ENCODE measurements around the gene KCNH5.

Gene KCNH5

GRCh38 chr14:63032641-63033040, 12.6 kb downstream of the KCNH5 start:
- Histone ChIP-seq H3K4me1 (ENCODE audit: control insufficient read depth in 1 of 2, insufficient read depth in 2 of 2, low read length in 2 of 2) (no peaks in the 10 kb centered on the region), H2AK5ac (ENCODE audit: low read length) (no peak overlapping the region), H2BK12ac (ENCODE audit: low read length) (no peak overlapping the region), H2BK120ac (ENCODE audit: insufficient read depth, low read length, poor library complexity) (no peak overlapping the region), H3K9me3 (ENCODE audit: insufficient read depth, low read depth, low read length) (no peaks in the 10 kb centered on the region), H4K12ac (ENCODE audit: low read depth, low read length) (no peak overlapping the region), H3K9ac (ENCODE audit: low read length) (no peak overlapping the region), H3K79me1 (ENCODE audit: low read length) (no peaks in the 10 kb centered on the region), H3K79me2 (ENCODE audit: control insufficient read depth, insufficient read depth, low read length, poor library complexity) (no peaks in the 10 kb centered on the region), H3K18ac (ENCODE audit: low read length) (no peak overlapping the region), H3K4me3 (ENCODE audit: low read depth, low read length) (no peak overlapping the region), H3K14ac (ENCODE audit: low read length) (no peak overlapping the region), H3K4me2 (ENCODE audit: low read length) (no peak overlapping the region), H4K91ac (ENCODE audit: low read depth, low read length) (no peak overlapping the region), H2BK5ac (ENCODE audit: low read depth, low read length, poor library complexity) (no peak overlapping the region), H3K36me3 (ENCODE audit: control insufficient read depth in 1 of 2, insufficient read depth in 2 of 2, low read length in 2 of 2) (no peaks in the 10 kb centered on the region), H3K4ac (ENCODE audit: low read depth, low read length) (no peak overlapping the region), H2AFZ (ENCODE audit: insufficient read depth, low read length, poor library complexity) (no peak overlapping the region), H3K27ac (ENCODE audit: low read depth, low read length) (no peak overlapping the region), H3K23ac (ENCODE audit: low read length) (no peak overlapping the region), H3K27me3 (ENCODE audit: insufficient read depth, low read length) (no peaks in the 10 kb centered on the region), H4K8ac (ENCODE audit: low read depth, low read length) (no peak overlapping the region)
- no CpG with 5 or more reads among the region's 4 CpGs for WGBS (ENCODE audit: extremely low coverage, insufficient coverage, insufficient read length)
- DNase-seq, result peak in 1 of 2 donors; percentile 17

GRCh38 chr14:63032076-63032475, 13.2 kb downstream of the KCNH5 start:
- no peak for DNase-seq
- Histone ChIP-seq H3K4me2 (ENCODE audit: low read length) (no peak overlapping the region), H2AK5ac (ENCODE audit: low read length) (no peak overlapping the region), H4K8ac (ENCODE audit: low read depth, low read length) (no peak overlapping the region), H2AFZ (ENCODE audit: insufficient read depth, low read length, poor library complexity) (no peak overlapping the region), H4K12ac (ENCODE audit: low read depth, low read length) (no peak overlapping the region), H3K4ac (ENCODE audit: low read depth, low read length) (no peak overlapping the region), H3K9me3 (ENCODE audit: insufficient read depth, low read depth, low read length) (no peaks in the 10 kb centered on the region), H3K9ac (ENCODE audit: low read length) (no peak overlapping the region), H4K91ac (ENCODE audit: low read depth, low read length) (no peak overlapping the region), H3K79me2 (ENCODE audit: control insufficient read depth, insufficient read depth, low read length, poor library complexity) (no peaks in the 10 kb centered on the region), H3K4me3 (ENCODE audit: low read depth, low read length) (no peak overlapping the region), H3K4me1 (ENCODE audit: control insufficient read depth in 1 of 2, insufficient read depth in 2 of 2, low read length in 2 of 2) (no peaks in the 10 kb centered on the region), H2BK12ac (ENCODE audit: low read length) (no peak overlapping the region), H3K18ac (ENCODE audit: low read length) (no peak overlapping the region), H3K79me1 (ENCODE audit: low read length) (no peaks in the 10 kb centered on the region), H3K36me3 (ENCODE audit: control insufficient read depth in 1 of 2, insufficient read depth in 2 of 2, low read length in 2 of 2) (no peaks in the 10 kb centered on the region), H3K27ac (ENCODE audit: low read depth, low read length) (no peak overlapping the region), H3K14ac (ENCODE audit: low read length) (no peak overlapping the region), H2BK5ac (ENCODE audit: low read depth, low read length, poor library complexity) (no peak overlapping the region), H3K27me3 (ENCODE audit: insufficient read depth, low read length) (no peaks in the 10 kb centered on the region), H2BK120ac (ENCODE audit: insufficient read depth, low read length, poor library complexity) (no peak overlapping the region), H3K23ac (ENCODE audit: low read length) (no peak overlapping the region)
- WGBS (ENCODE audit: extremely low coverage, insufficient coverage, insufficient read length), result no CpG with 5 or more reads among the region's 8 CpGs

GRCh38 chr14:63030113-63030512, 15.1 kb downstream of the KCNH5 start:
- H2BK12ac ChIP-seq (ENCODE audit: low read length), result no peak overlapping the region
- no peak overlapping the region for H2BK5ac ChIP-seq (ENCODE audit: low read depth, low read length, poor library complexity)
- no peak overlapping the region for H2AK5ac ChIP-seq (ENCODE audit: low read length)
- H4K8ac ChIP-seq (ENCODE audit: low read depth, low read length), result no peak overlapping the region
- H3K36me3 ChIP-seq (ENCODE audit: control insufficient read depth in 1 of 2, insufficient read depth in 2 of 2, low read length in 2 of 2), result no peaks in the 10 kb centered on the region
- H3K4me2 ChIP-seq (ENCODE audit: low read length), result no peak overlapping the region
- no peak overlapping the region for H4K91ac ChIP-seq (ENCODE audit: low read depth, low read length)
- H3K18ac ChIP-seq (ENCODE audit: low read length), result no peak overlapping the region
- no peak overlapping the region for H2BK120ac ChIP-seq (ENCODE audit: insufficient read depth, low read length, poor library complexity)
- H2AFZ ChIP-seq (ENCODE audit: insufficient read depth, low read length, poor library complexity), result no peak overlapping the region
- no peaks in the 10 kb centered on the region for H3K9me3 ChIP-seq (ENCODE audit: insufficient read depth, low read depth, low read length)
- no CpG with 5 or more reads among the region's 1 CpG for WGBS (ENCODE audit: extremely low coverage, insufficient coverage, insufficient read length)
- H3K4me3 ChIP-seq (ENCODE audit: low read depth, low read length), result no peak overlapping the region
- H3K27ac ChIP-seq (ENCODE audit: low read depth, low read length), result no peak overlapping the region
- H3K23ac ChIP-seq (ENCODE audit: low read length), result no peak overlapping the region
- H3K79me2 ChIP-seq (ENCODE audit: control insufficient read depth, insufficient read depth, low read length, poor library complexity), result no peaks in the 10 kb centered on the region
- no peak overlapping the region for H3K14ac ChIP-seq (ENCODE audit: low read length)
- no peaks in the 10 kb centered on the region for H3K27me3 ChIP-seq (ENCODE audit: insufficient read depth, low read length)
- no peak overlapping the region for H3K9ac ChIP-seq (ENCODE audit: low read length)
- no peak overlapping the region for H4K12ac ChIP-seq (ENCODE audit: low read depth, low read length)
- no peak overlapping the region for H3K4ac ChIP-seq (ENCODE audit: low read depth, low read length)
- DNase-seq, result peak in 1 of 2 donors; percentile 23
- H3K4me1 ChIP-seq (ENCODE audit: control insufficient read depth in 1 of 2, insufficient read depth in 2 of 2, low read length in 2 of 2), result no peaks in the 10 kb centered on the region
- H3K79me1 ChIP-seq (ENCODE audit: low read length), result no peaks in the 10 kb centered on the region

- no peak overlapping the region for H3K4me3 ChIP-seq (ENCODE audit: low read depth, low read length)
- no peak overlapping the region for H3K18ac ChIP-seq (ENCODE audit: low read length)
- DNase-seq, result no peak
- no peaks in the 10 kb centered on the region for H3K9me3 ChIP-seq (ENCODE audit: insufficient read depth, low read depth, low read length)
- H3K27me3 ChIP-seq (ENCODE audit: insufficient read depth, low read length), result no peaks in the 10 kb centered on the region
- H2BK12ac ChIP-seq (ENCODE audit: low read length), result no peak overlapping the region
- no peak overlapping the region for H3K23ac ChIP-seq (ENCODE audit: low read length)
- H4K12ac ChIP-seq (ENCODE audit: low read depth, low read length), result no peak overlapping the region
- H2AK5ac ChIP-seq (ENCODE audit: low read length), result no peak overlapping the region
- H3K79me1 ChIP-seq (ENCODE audit: low read length), result no peaks in the 10 kb centered on the region
- no CpG with 5 or more reads among the region's 1 CpG for WGBS (ENCODE audit: extremely low coverage, insufficient coverage, insufficient read length)
- no peak overlapping the region for H3K4ac ChIP-seq (ENCODE audit: low read depth, low read length)
- H2BK5ac ChIP-seq (ENCODE audit: low read depth, low read length, poor library complexity), result no peak overlapping the region
- no peak overlapping the region for H2AFZ ChIP-seq (ENCODE audit: insufficient read depth, low read length, poor library complexity)
- H4K8ac ChIP-seq (ENCODE audit: low read depth, low read length), result no peak overlapping the region
- no peaks in the 10 kb centered on the region for H3K36me3 ChIP-seq (ENCODE audit: control insufficient read depth in 1 of 2, insufficient read depth in 2 of 2, low read length in 2 of 2)
- no peak overlapping the region for H3K9ac ChIP-seq (ENCODE audit: low read length)
- H3K79me2 ChIP-seq (ENCODE audit: control insufficient read depth, insufficient read depth, low read length, poor library complexity), result no peaks in the 10 kb centered on the region
- H3K4me2 ChIP-seq (ENCODE audit: low read length), result no peak overlapping the region
- H2BK120ac ChIP-seq (ENCODE audit: insufficient read depth, low read length, poor library complexity), result no peak overlapping the region
- no peak overlapping the region for H4K91ac ChIP-seq (ENCODE audit: low read depth, low read length)
- H3K4me1 ChIP-seq (ENCODE audit: control insufficient read depth in 1 of 2, insufficient read depth in 2 of 2, low read length in 2 of 2), result no peaks in the 10 kb centered on the region
- no peak overlapping the region for H3K27ac ChIP-seq (ENCODE audit: low read depth, low read length)
- H3K14ac ChIP-seq (ENCODE audit: low read length), result no peak overlapping the region
These were observed 17.5 kb downstream of the KCNH5 start for GRCh38 chr14:63027719-63028118.
